Endothelial cell of hepatic sinusoid (primary cell): Measurements from ENCODE around the gene CTNNA1.

Source experiments
- in situ Hi-C: cut with HindIII; loops from 2 replicates; pipeline ENCODE4 v1.10.0; 2017; ENCODE audit warnings: low sequenced_read_pairs

Gene CTNNA1

GRCh38 chr5:138980441-138980840 lies 227.2 kb downstream of the CTNNA1 start:
- in situ Hi-C loops, result no loop called here

GRCh38 chr5:138981131-138981530 lies 227.9 kb downstream of the CTNNA1 start:
- in situ Hi-C loops, result no loop called here

GRCh38 chr5:138981586-138981985 lies 228.4 kb downstream of the CTNNA1 start:
- in situ Hi-C loops, result no loop called here

GRCh38 chr5:138983984-138984383 lies 230.8 kb downstream of the CTNNA1 start:
- in situ Hi-C loops, result no loop called here
